Gastrocnemius medialis (tissue), 4 donors: ENCODE measurements around the gene PTGS1. TPM values are rescaled to one million over a fixed set of nuclear protein-coding genes. Genes with fewer than 3 reads are reported as not detected.

Experiments used
- ATAC-seq, 2 donors: fragments of 150-250 bp; one replicate each; pipeline ENCODE4 v1.9.1; 2016
- DNase-seq, 2 donors: peaks; one replicate each; pipeline ENCODE4 v3.0.0-alpha.2; 2019
- H3K27ac ChIP-seq, 4 donors: fragments of 200-600 bp; sonication (generic); 1 replicate in 1 of 4; 2 replicates in 3 of 4; pipeline ENCODE4 v1.5.1; 2016 to 2018; ENCODE audit warnings: mild to moderate bottlenecking in 2 of 4, moderate library complexity in 1 of 4
- H3K27me3 ChIP-seq, 3 donors: fragments of 200-600 bp; sonication (generic) in 2 of 3; 1 replicate in 1 of 3; 2 replicates in 2 of 3; pipeline versions ENCODE4 v1.5.1 to v1.6.0; 2016 to 2019; ENCODE audit warnings: mild to moderate bottlenecking in 1 of 3, moderate library complexity in 1 of 3
- H3K36me3 ChIP-seq, 2 donors: fragments of 200-600 bp; sonication (generic) in 1 of 2; one replicate each; pipeline ENCODE4 v1.5.1; 2017 to 2018
- H3K4me1 ChIP-seq, 2 donors: fragments of 200-600 bp; sonication (generic) in 1 of 2; one replicate each; pipeline ENCODE4 v1.5.1; 2016 to 2017; ENCODE audit warnings: mild to moderate bottlenecking in 2 of 2
- H3K4me3 ChIP-seq, 4 donors: fragments of 200-600 bp; sonication (generic) in 3 of 4; 1 replicate in 1 of 4; 2 replicates in 3 of 4; pipeline ENCODE4 v1.5.1; 2016 to 2019; ENCODE audit warnings: mild to moderate bottlenecking in 2 of 4
- H3K9me3 ChIP-seq, 3 donors: fragments of 200-600 bp; sonication (generic) in 2 of 3; 1 replicate in 1 of 3; 2 replicates in 2 of 3; pipeline ENCODE4 v1.5.1; 2016 to 2019
- CTCF ChIP-seq, 5 experiments: fragments of 450-650 bp in 3 of 5; fragments of 200-600 bp in 2 of 5; sonication (generic) in 2 of 5; IDR thresholded peaks in 4 of 5; conservative IDR thresholded peaks in 1 of 5; 1 replicate in 4 of 5; 2 replicates in 1 of 5; pipeline ENCODE4 v1.5.1; 2016 to 2019; ENCODE audit warnings: antibody characterized with exemption in 5 of 5, mild to moderate bottlenecking in 3 of 5, moderate library complexity in 3 of 5
- POLR2A ChIP-seq, 2 donors: fragments of 450-650 bp; IDR thresholded peaks; one replicate each; pipeline ENCODE4 v1.6.1; 2017; ENCODE audit warnings: antibody characterized with exemption in 2 of 2, mild to moderate bottlenecking in 2 of 2, moderate library complexity in 2 of 2
- in situ Hi-C, 4 donors: fragments of 200-750 bp; cut with MboI; loops; one replicate each; pipeline versions ENCODE4 v1.15.0 to v1.8.0; 2017; ENCODE audit warnings: low sequenced_read_pairs in 4 of 4
- intact Hi-C: fragments of 100-400 bp; cut with DNase I; formaldehyde crosslinking; loops from one replicate; pipeline ENCODE4 v1.15.1; 2023; ENCODE audit warnings: low total_unique reads
- total RNA-seq, 4 donors: library from RNA; depleted of rRNA; stranded (reverse); fragments of >200 nt; gene quantifications; one replicate each; pipeline versions ENCODE4 v1.1.0 to v1.2.3, GENCODE V29; 2016

The PTGS1 gene
- total RNA-seq, 4 donors from 2014 or later, result 0.78 to 1.8 (median 1.0) TPM

- ATAC-seq, result peak; percentile 65 to 82
- DNase-seq, result peak in 1 of 2 donors; percentile 60
- no peaks in the 10 kb centered on the region for H3K4me1 ChIP-seq
- no peaks in the 10 kb centered on the region for H3K27me3 ChIP-seq
- TF ChIP-seq POLR2A (IDR thresholded peaks at IDR 0.05), result no peak
- TF ChIP-seq CTCF (IDR thresholded peaks at IDR 0.05 in 4 of 5, conservative IDR thresholded peaks at IDR 0.05 in 1 of 5), result no peak
- H3K27ac ChIP-seq, result peak overlapping the region in 1 of 4 donors; percentile 10
- in situ Hi-C loops (loop anchor here in 2 of 4 donors (25.0 kb wide), 2 partner anchors 448 to 827 kb away; partner anchors contain the start of gene OR1K1 (in 1 of the 2)), intact Hi-C loops (loop anchor here (5.0 kb wide), 1 partner anchor 152 kb away; no protein-coding TSS in a partner anchor)
- no peaks in the 10 kb centered on the region for H3K9me3 ChIP-seq
- no peak overlapping the region for H3K4me3 ChIP-seq
- H3K36me3 ChIP-seq, result no peaks in the 10 kb centered on the region
These were observed 6.1 kb upstream of the PTGS1 start for GRCh38 chr9:122364783-122365150.

GRCh38 chr9:122366074-122366660 lies 4.7 kb upstream of the PTGS1 start:
- in situ Hi-C loops (loop anchor here in 2 of 4 donors (25.0 kb wide), 2 partner anchors 446 to 829 kb away; partner anchors contain the start of gene OR1K1 (in 1 of the 2)), intact Hi-C loops (no loop called here)
- ATAC-seq (no peak), DNase-seq (no peak)
- no peaks in the 10 kb centered on the region for H3K9me3 ChIP-seq
- no peaks in the 10 kb centered on the region for H3K36me3 ChIP-seq
- H3K27ac ChIP-seq, result no peak overlapping the region
- no peak overlapping the region for H3K4me3 ChIP-seq
- H3K27me3 ChIP-seq, result peaks cover 0 to under 1% (median 0%) of the 10 kb centered on the region in 3 donors
- no peak for TF ChIP-seq POLR2A (IDR thresholded peaks at IDR 0.05)
- H3K4me1 ChIP-seq, result peaks cover 3% of the 10 kb centered on the region in 2 donors

GRCh38 chr9:122367065-122367464 lies 3.8 kb upstream of the PTGS1 start:
- no peak overlapping the region for H3K4me3 ChIP-seq
- intact Hi-C loops, result no loop called here
- DNase-seq (no peak), ATAC-seq (no peak)
- in situ Hi-C loops, result loop anchor here in 2 of 4 donors (25.0 kb wide), 2 partner anchors 445 to 830 kb away; partner anchors contain the start of gene OR1K1 (in 1 of the 2)
- no peak for TF ChIP-seq CTCF (IDR thresholded peaks at IDR 0.05 in 4 of 5, conservative IDR thresholded peaks at IDR 0.05 in 1 of 5)
- TF ChIP-seq POLR2A (IDR thresholded peaks at IDR 0.05), result no peak
- H3K9me3 ChIP-seq, result no peaks in the 10 kb centered on the region
- H3K4me1 ChIP-seq, result peaks cover 3 to 4% of the 10 kb centered on the region in 2 donors
- H3K27me3 ChIP-seq, result peaks cover 0 to 6% (median 0%) of the 10 kb centered on the region in 3 donors
- no peak overlapping the region for H3K27ac ChIP-seq
- no peaks in the 10 kb centered on the region for H3K36me3 ChIP-seq

- H3K9me3 ChIP-seq, result no peaks in the 10 kb centered on the region
- no peak for DNase-seq
- ATAC-seq, result no peak
- in situ Hi-C loops (loop anchor here in 2 of 4 donors (25.0 kb wide), 2 partner anchors 444 to 831 kb away; partner anchors contain the start of gene OR1K1 (in 1 of the 2)), intact Hi-C loops (no loop called here)
- H3K36me3 ChIP-seq, result no peaks in the 10 kb centered on the region
- no peak overlapping the region for H3K4me3 ChIP-seq
- TF ChIP-seq CTCF (IDR thresholded peaks at IDR 0.05 in 4 of 5, conservative IDR thresholded peaks at IDR 0.05 in 1 of 5), result no peak
- no peak for TF ChIP-seq POLR2A (IDR thresholded peaks at IDR 0.05)
- peaks cover 3 to 4% of the 10 kb centered on the region in 2 donors for H3K4me1 ChIP-seq
- no peak overlapping the region for H3K27ac ChIP-seq
- H3K27me3 ChIP-seq, result peaks cover 0 to 6% (median 0%) of the 10 kb centered on the region in 3 donors
These were observed 2.9 kb upstream of the PTGS1 start for GRCh38 chr9:122367774-122368460.

- Histone ChIP-seq H3K9me3 (no peaks in the 10 kb centered on the region), H3K4me1 (peaks cover 3 to 4% of the 10 kb centered on the region in 2 donors), H3K27ac (no peak overlapping the region), H3K36me3 (no peaks in the 10 kb centered on the region), H3K27me3 (peaks cover 0 to 6% (median 0%) of the 10 kb centered on the region in 3 donors), H3K4me3 (no peak overlapping the region)
- intact Hi-C loops (no loop called here), in situ Hi-C loops (loop anchor here in 2 of 4 donors (25.0 kb wide), 2 partner anchors 444 to 831 kb away; partner anchors contain the start of gene OR1K1 (in 1 of the 2))
- no peak for TF ChIP-seq CTCF (IDR thresholded peaks at IDR 0.05 in 4 of 5, conservative IDR thresholded peaks at IDR 0.05 in 1 of 5)
- TF ChIP-seq POLR2A (IDR thresholded peaks at IDR 0.05), result no peak
- ATAC-seq, result no peak
- DNase-seq, result no peak
These were observed 2.2 kb upstream of the PTGS1 start for GRCh38 chr9:122368642-122369041.
